Measurements from ENCODE around the gene RNF17. TPM values are rescaled to one million over a fixed set of nuclear protein-coding genes. Genes with fewer than 3 reads are reported as not detected.

Gene RNF17
- total RNA-seq, 1 donor from 2014 or later = 0.58 TPM

- TF ChIP-seq, protein P1, sequence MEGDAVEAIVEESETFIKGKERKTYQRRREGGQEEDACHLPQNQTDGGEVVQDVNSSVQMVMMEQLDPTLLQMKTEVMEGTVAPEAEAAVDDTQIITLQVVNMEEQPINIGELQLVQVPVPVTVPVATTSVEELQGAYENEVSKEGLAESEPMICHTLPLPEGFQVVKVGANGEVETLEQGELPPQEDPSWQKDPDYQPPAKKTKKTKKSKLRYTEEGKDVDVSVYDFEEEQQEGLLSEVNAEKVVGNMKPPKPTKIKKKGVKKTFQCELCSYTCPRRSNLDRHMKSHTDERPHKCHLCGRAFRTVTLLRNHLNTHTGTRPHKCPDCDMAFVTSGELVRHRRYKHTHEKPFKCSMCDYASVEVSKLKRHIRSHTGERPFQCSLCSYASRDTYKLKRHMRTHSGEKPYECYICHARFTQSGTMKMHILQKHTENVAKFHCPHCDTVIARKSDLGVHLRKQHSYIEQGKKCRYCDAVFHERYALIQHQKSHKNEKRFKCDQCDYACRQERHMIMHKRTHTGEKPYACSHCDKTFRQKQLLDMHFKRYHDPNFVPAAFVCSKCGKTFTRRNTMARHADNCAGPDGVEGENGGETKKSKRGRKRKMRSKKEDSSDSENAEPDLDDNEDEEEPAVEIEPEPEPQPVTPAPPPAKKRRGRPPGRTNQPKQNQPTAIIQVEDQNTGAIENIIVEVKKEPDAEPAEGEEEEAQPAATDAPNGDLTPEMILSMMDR (IDR thresholded peaks at IDR 0.05; ENCODE audit: insufficient read depth, low read length, poor library complexity, severe bottlenecking) = no peak
- H3K27me3 ChIP-seq (ENCODE audit: control insufficient read depth, insufficient read depth, low read length) = peaks cover 9% of the 10 kb centered on the region
- H3K36me3 ChIP-seq (ENCODE audit: control insufficient read depth, insufficient read depth, low read length) = no peaks in the 10 kb centered on the region
- DNase-seq (ENCODE audit: low read depth) = no peak
- no peak overlapping the region for H3K4me3 ChIP-seq (ENCODE audit: low read depth, low read length)
Observed at GRCh38 chr13:24927810-24928404, 163.9 kb downstream of the RNF17 start.

- TF ChIP-seq, protein P1 (IDR thresholded peaks at IDR 0.05; ENCODE audit: insufficient read depth, low read length, poor library complexity, severe bottlenecking) = no peak
- Histone ChIP-seq H3K4me3 (ENCODE audit: low read depth, low read length) (no peak overlapping the region), H3K36me3 (ENCODE audit: control insufficient read depth, insufficient read depth, low read length) (no peaks in the 10 kb centered on the region), H3K27me3 (ENCODE audit: control insufficient read depth, insufficient read depth, low read length) (peaks cover 9% of the 10 kb centered on the region)
- no peak for DNase-seq (ENCODE audit: low read depth)
Observed at GRCh38 chr13:24929196-24929595, 165.2 kb downstream of the RNF17 start.

Other genes with a start within 250 kb of the RNF17 start
- 0.04 and 0.07 TPM in 2 replicates for gene ATP12A, start 83.8 kb upstream of the RNF17 start, total RNA-seq